Daoy (cell line): Measurements from ENCODE around the gene UBL7. TPM values are rescaled to one million over a fixed set of nuclear protein-coding genes. Genes with fewer than 3 reads are reported as not detected.
A peak's percentile ranks its signal among the peaks of the same experiment; 100 is the strongest.

Source experiments
- DNase-seq: peaks from one replicate; pipeline ENCODE4 v3.0.0-alpha.2; 2015; ENCODE audit warnings: low read depth
- total RNA-seq: library from RNA; depleted of rRNA; stranded (reverse); fragments of >200 nt; shearing (Covaris generic); gene quantifications from 2 replicates; pipeline ENCODE4 v1.2.3, GENCODE V29; 2014

The UBL7 gene
- total RNA-seq, 1 experiment from 2014 or later, result 115 TPM

DNA sequence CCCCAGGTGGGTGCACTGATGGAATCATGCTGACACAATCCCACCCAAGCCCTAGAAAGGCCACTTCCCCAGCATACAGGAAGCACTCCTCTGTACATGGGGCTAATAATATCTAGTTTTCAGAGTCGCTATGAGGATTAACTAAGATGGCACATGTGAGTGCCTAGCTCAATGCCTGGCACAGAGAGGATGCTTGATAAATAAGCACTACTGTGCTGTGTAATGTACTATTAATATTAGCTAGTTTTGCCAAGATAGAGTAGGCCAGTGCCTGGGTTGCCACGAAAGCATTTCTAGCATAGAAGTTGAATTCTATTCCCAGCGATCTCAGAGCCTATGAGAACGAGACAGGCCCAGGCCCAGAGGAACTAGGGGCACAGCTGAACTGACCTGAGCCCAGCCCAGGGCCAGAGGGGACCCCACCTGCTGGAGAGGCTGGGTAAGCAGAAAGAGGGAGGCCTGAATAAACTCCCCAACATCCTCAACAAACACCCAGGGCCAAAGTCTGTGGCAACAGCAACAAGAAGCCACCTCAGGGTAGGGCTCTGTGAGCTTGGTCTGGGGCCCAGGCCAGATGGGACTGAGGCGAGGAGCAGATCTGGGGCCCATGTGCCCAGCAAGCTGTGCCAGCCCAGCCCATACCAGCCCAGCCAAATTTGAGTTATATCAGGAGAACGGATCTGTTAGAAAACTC lies 19.6 kb downstream of the UBL7 start:
- no peak for DNase-seq

GRCh38 chr15:74438721-74439316 lies 22.1 kb downstream of the UBL7 start:
- peak; percentile 84 for DNase-seq

- DNase-seq, result no peak
Measured at GRCh38 chr15:74438206-74438605, 22.8 kb downstream of the UBL7 start.

GRCh38 chr15:74434263-74435136 lies 26.5 kb downstream of the UBL7 start:
- no peak for DNase-seq

DNA sequence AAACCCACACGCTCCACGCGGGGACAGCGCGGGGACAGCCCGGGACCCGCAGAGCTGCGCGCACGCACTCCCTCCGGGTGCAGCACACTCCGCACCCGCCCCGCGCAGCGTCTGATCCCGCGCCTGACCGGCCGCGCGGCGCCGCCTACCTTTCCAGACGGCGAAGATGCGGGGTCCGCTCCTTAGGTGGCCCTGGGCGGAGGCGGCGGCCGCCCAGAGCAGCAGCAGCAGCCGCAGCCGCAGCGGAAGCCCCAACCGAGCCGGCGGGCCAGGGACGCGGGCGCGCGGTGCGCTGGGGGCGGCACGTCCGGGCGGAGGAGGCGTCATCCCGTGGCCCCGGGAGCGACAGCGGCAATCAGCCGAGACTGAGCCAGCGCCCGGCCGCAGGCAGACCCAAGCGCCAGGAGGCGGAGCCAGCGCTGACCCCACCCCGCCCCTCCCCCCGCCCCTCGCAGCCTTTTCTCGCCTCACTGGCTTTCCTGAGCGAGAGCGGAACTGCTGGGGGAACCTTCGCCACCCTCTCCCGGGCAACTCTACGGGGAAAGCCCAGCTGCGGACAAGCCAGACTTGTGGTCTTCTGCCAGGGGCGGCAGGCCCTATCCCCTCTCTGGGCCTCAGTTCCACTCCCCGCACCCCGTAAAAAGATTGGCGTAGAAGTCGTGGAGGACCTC lies 27.2 kb downstream of the UBL7 start, which contains the start of gene SEMA7A:
TSS of gene SEMA7A (minus strand) at position 367 of the 671 bp plus-strand sequence. CDS start at position 327, 40 bp downstream.
- peak; percentile 93 for DNase-seq

- DNase-seq, result no peak
Measured at GRCh38 chr15:74432968-74433591, 27.9 kb downstream of the UBL7 start.

GRCh38 chr15:74432271-74432967 lies 28.5 kb downstream of the UBL7 start:
- no peak for DNase-seq

DNA sequence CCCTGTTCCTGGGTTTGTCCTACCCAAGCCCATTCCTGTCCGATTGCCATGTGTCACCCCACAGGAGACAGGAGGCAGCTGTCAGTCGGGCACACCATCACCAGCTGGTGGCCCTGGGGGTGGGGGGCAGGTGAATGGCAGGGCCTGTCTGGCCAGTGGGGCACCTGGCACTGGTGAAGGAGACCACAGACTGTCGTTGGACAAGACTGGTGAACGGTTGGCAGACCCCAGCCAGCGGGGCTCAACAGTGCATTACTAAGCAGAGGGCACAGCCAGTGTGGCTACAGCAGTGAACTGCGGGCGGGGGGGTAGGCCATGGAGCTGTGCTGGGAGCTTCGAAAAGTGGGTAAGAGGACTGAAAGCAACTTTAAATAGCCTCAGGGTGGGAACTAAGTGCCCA lies 29.3 kb downstream of the UBL7 start:
- DNase-seq, result no peak

- no peak for DNase-seq
Measured at GRCh38 chr15:74431116-74431515, 29.8 kb downstream of the UBL7 start.

DNA sequence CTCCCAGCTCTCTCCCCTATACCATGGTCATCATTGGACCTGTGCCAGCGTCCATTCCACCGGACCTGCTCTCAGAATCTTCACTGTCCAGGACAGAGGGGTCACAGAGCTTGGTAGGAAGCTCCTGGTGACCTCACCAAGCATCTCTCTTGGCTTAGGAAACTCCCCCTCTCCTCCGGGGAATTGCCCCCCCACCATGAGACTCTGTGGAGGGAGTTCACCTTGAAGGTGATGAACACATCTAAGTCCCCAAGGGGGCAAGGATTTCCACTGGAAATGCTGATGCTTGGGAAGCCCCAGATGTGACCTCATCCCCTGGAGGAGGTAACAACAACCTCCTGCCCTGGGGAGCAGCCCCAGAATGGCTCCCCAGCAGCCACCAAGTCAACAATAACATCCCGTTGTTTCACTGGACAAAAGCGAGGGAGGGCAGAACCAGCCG lies 30.4 kb downstream of the UBL7 start:
- peak; percentile 55 for DNase-seq

- DNase-seq, result no peak
Measured at GRCh38 chr15:74429781-74430400, 31.1 kb downstream of the UBL7 start.

DNA sequence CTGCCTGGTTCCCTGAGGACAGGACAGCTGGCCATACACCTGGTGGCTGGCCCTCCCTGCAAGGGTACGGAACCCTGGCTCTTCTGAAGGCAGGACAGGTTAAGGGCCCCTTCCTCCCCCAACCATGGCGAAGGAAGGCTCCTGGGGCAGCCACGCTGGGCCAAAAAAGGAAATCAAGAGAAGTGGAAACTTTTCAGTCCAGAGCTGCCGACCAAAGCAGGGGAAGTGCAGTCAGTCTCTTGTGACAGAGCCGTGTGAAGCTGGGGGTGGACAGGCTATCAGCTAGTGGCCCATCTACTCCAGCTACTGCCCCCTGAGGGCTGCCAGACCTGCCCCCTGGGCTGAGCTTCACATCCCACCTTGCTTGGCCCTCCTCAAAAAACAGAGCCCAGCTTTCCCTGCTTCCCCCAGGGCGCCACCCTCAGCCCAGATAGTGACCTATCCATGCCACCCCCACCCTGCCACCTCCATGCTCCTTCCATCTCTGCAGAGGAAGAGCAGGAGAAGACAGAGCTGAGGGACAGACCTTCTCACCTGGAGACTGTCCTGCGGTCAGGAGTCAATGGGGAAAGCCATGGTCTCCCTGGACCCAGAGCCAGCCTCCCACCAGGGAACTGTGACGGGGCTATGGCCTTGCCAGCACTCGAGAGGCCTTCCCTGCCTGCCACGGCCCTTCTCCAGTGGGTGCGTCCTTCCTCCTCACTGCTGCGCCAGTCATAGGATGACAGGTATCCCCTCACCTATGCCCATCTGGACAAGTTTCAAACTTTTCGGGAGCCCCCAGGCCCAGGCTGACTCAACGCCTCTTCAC lies 31.8 kb downstream of the UBL7 start:
- no peak for DNase-seq

GRCh38 chr15:74428442-74428787 lies 32.5 kb downstream of the UBL7 start:
- no peak for DNase-seq

- no peak for DNase-seq
Measured at GRCh38 chr15:74427607-74428441, 33.1 kb downstream of the UBL7 start.

- DNase-seq, result no peak
Measured at GRCh38 chr15:74426404-74427281, 34.3 kb downstream of the UBL7 start.

- DNase-seq, result no peak
Measured at GRCh38 chr15:74425630-74426029, 35.3 kb downstream of the UBL7 start.

GRCh38 chr15:74424901-74425528 lies 35.9 kb downstream of the UBL7 start:
- no peak for DNase-seq
